Stomach smooth muscle (tissue), 2 donors: Measurements from ENCODE around the gene OR2V2.
"Not testable (repeated sequence)": the region's sequence is repeated elsewhere in the genome, so short reads cannot be mapped to it uniquely, and the experiment has no call there.

ENCODE experiments used
- H3K27ac ChIP-seq: one replicate; pipeline ENCODE4 v1.7.0; 2013; ENCODE audit warnings: mild to moderate bottlenecking, low read length, inconsistent platforms
- H3K27me3 ChIP-seq, 2 donors: one replicate each; pipeline ENCODE4 v1.7.0; 2013; ENCODE audit warnings: low read length in 2 of 2; ENCODE audit not compliant: insufficient read depth in 2 of 2, control insufficient read depth in 1 of 2
- H3K36me3 ChIP-seq, 2 donors: one replicate each; pipeline ENCODE4 v1.7.0; 2013; ENCODE audit warnings: low read length in 2 of 2; ENCODE audit not compliant: control insufficient read depth in 2 of 2, insufficient read depth in 2 of 2
- H3K4me1 ChIP-seq: one replicate; pipeline ENCODE4 v1.7.0; 2013; ENCODE audit warnings: low read length; ENCODE audit not compliant: control insufficient read depth, insufficient read depth
- H3K4me3 ChIP-seq, 2 donors: one replicate each; pipeline ENCODE4 v1.7.0; 2013; ENCODE audit warnings: low read length in 2 of 2
- H3K9ac ChIP-seq, 2 donors: one replicate each; pipeline ENCODE4 v1.7.0; 2013; ENCODE audit warnings: low read length in 2 of 2, mild to moderate bottlenecking in 1 of 2
- H3K9me3 ChIP-seq, 2 donors: one replicate each; pipeline ENCODE4 v1.7.0; 2013; ENCODE audit warnings: low read length in 2 of 2; ENCODE audit not compliant: control insufficient read depth in 2 of 2
- donor health status: healthy.
- donor health status: Pancreatic carcinoma.

The OR2V2 gene

GRCh38 chr5:181161534-181162175 lies 14.3 kb downstream of the OR2V2 start:
- H3K36me3 ChIP-seq = no peaks in the 10 kb centered on the region
- H3K9me3 ChIP-seq = no peaks in the 10 kb centered on the region
- peaks cover 9% of the 10 kb centered on the region for H3K4me1 ChIP-seq
- H3K4me3 ChIP-seq = peak overlapping the region in 1 of 2 donors; percentile 58
- H3K9ac ChIP-seq = peak overlapping the region in 1 of 2 donors; percentile 42
- H3K27ac ChIP-seq = no peak overlapping the region
- H3K27me3 ChIP-seq = peaks cover 12 to 14% of the 10 kb centered on the region in 2 donors

- H3K27me3 ChIP-seq = peaks cover 25 to 30% of the 10 kb centered on the region in 2 donors
- H3K36me3 ChIP-seq = no peaks in the 10 kb centered on the region
- H3K4me1 ChIP-seq = peaks cover 9% of the 10 kb centered on the region
- H3K4me3 ChIP-seq = no peak overlapping the region
- H3K9me3 ChIP-seq = peaks cover 0 to 3% of the 10 kb centered on the region in 2 donors
- no peak overlapping the region for H3K27ac ChIP-seq
- no peak overlapping the region for H3K9ac ChIP-seq
Observed at GRCh38 chr5:181163487-181164075, 16.2 kb downstream of the OR2V2 start.

- Histone ChIP-seq H3K36me3 (no peaks in the 10 kb centered on the region), H3K4me3 (no peak overlapping the region), H3K27ac (no peak overlapping the region), H3K4me1 (peaks cover 9% of the 10 kb centered on the region), H3K9me3 (peaks cover 0 to 3% of the 10 kb centered on the region in 2 donors), H3K27me3 (peaks cover 31 to 37% of the 10 kb centered on the region in 2 donors), H3K9ac (no peak overlapping the region)
Observed at GRCh38 chr5:181164076-181164952, 16.9 kb downstream of the OR2V2 start.

DNA sequence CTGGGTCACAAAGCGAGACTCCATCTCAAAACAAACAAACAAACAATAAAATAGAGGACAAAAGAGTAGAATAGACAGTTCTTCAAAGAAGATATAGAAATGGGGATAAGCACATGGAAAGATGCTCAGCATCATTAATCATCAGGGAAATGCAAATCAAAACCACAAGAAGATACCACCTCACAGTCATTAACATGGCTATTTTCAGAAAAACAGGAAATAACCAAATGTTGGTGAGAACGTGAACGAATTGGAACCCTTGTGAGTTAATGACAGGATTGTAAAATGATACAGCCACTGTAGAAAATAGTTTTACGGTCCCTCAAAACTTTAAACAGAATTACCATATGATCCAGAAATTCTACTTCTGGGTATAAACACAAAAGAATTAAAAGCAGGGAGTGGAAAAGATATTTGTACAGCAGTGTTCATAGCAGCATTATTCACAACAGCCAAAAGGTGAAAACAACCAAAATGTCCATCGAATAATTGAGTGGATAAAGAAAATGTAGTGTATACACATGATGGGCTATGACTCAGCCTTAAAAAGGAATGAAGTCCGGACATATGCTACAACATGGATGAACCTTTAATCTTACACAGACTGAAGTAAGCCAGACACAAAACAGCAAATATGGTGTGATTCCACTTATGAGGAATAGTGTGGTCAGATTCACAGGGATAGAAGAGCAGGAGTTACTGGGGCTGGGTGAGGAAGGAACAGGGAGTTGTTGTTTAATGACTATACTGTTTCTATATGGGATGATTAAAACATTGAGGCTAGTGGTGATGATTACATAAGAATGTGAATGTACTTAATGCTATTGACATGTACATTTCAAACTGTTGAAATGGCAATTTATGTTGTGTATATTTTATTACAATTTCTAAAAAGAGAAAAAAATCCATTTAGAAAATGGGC lies 19.7 kb downstream of the OR2V2 start:
- Histone ChIP-seq H3K9me3 (peaks cover 0 to 3% of the 10 kb centered on the region in 2 donors), H3K27me3 (peaks cover 51 to 62% of the 10 kb centered on the region in 2 donors), H3K36me3 (no peaks in the 10 kb centered on the region), H3K9ac (no peak overlapping the region), H3K27ac (no peak overlapping the region), H3K4me3 (no peak overlapping the region), H3K4me1 (no peaks in the 10 kb centered on the region)

DNA sequence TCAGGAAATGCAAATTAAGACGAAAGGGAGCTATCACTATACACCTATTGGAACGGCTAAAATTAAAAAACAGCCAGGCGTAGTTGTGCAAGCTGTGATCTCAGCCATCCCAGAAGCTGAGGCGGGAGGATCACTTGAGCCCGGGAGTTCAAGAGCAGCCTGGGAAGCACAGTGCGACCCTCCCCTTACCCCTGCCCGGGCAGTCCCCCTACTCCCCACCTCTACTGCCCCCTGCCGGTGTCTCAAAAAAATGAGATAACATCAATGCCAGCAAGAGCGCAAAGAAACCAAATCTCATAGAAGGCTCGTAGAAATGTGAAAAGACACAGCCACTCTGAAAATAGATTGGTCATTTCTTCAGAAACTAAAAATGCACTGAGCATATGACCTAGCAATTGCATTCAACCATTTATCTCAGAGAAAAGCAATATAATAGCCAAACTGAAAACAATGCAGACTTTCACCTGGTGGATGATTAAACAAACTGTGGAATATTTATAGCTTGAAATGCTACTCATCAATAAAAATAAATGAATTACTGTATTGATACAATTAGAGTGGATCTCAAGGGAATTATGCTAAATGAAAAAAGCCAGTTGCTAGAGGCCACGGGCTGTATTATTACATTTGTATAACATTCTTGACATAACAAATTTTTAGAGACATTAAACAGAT lies 20.6 kb downstream of the OR2V2 start:
- Histone ChIP-seq H3K4me1 (no peaks in the 10 kb centered on the region), H3K36me3 (no peaks in the 10 kb centered on the region), H3K9ac (no peak overlapping the region), H3K27me3 (peaks cover 59 to 69% of the 10 kb centered on the region in 2 donors), H3K4me3 (no peak overlapping the region), H3K27ac (no peak overlapping the region), H3K9me3 (peaks cover 0 to 4% of the 10 kb centered on the region in 2 donors)

- Histone ChIP-seq H3K27ac (no peak overlapping the region), H3K9me3 (peaks cover 0 to 4% of the 10 kb centered on the region in 2 donors), H3K27me3 (peaks cover 66 to 74% of the 10 kb centered on the region in 2 donors), H3K4me3 (no peak overlapping the region), H3K36me3 (no peaks in the 10 kb centered on the region), H3K4me1 (no peaks in the 10 kb centered on the region), H3K9ac (no peak overlapping the region)
Observed at GRCh38 chr5:181168595-181169118, 21.3 kb downstream of the OR2V2 start.

DNA sequence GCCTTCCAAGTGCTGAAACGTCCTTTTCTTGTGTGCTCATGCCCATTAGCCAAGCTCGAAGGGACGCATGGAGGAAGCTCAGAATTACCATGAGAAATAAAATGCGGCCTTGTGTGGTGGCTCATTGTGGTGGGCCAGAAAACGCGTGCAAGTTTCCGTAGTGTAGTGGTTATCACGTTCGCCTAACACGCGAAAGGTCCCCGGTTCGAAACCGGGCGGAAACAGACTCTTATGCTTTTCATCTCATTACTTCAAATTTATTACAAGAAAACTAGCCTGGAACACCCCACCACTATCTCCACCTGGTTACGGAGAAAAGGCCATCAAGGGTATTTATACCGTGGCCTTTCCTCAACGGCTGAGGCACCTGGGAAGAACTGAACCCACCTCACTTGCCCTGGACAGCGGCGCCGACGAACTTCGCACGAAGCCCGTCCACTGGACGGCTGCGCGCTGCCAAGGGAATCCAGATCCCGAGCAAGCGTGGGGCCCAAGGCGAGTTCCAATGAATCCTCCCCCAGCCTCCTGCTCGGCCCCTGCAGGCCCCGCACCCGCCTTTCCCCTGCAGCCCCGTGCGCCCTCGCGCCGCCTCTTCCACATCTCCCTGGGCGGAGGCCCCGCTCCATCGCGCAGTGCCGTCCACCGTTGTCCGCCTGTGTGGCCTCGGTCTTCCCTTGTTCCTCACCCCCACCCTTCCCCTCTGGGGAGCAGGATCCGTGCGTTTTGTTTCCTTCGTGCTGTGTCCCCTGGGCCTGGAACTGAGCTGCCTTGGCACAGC lies 22.3 kb downstream of the OR2V2 start:
- H3K27me3 ChIP-seq = peaks cover 71 to 79% of the 10 kb centered on the region in 2 donors
- H3K4me1 ChIP-seq, H3K4me3 ChIP-seq, H3K27ac ChIP-seq, H3K9ac ChIP-seq, H3K36me3 ChIP-seq, H3K9me3 ChIP-seq: not testable (repeated sequence)

GRCh38 chr5:181170237-181170825 lies 22.9 kb downstream of the OR2V2 start:
- H3K27me3 ChIP-seq = peaks cover 73 to 77% of the 10 kb centered on the region in 2 donors
- no peaks in the 10 kb centered on the region for H3K4me1 ChIP-seq
- no peaks in the 10 kb centered on the region for H3K36me3 ChIP-seq
- no peak overlapping the region for H3K27ac ChIP-seq
- peaks cover 0 to 4% of the 10 kb centered on the region in 2 donors for H3K9me3 ChIP-seq
- no peak overlapping the region for H3K4me3 ChIP-seq
- H3K9ac ChIP-seq = no peak overlapping the region

DNA sequence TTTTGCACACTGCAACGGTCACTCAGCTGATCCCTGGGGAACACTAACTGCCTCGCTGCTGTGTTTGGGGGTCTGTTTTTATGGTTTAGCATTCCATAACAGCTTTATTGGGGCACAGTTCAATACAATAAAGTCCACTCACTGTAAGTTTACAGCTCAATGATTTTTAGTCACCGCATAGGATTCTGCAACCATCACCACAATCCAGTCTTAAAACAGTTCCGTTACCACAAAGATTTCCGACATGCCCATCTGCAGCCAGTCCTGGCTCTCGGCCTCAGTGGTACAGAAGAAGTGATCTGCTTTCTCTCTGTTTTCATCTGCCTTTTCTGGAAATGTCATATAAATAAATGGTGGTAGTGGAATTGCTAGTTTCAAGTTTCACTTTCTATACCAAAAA lies 23.6 kb downstream of the OR2V2 start:
- Histone ChIP-seq H3K4me1 (no peaks in the 10 kb centered on the region), H3K36me3 (no peaks in the 10 kb centered on the region), H3K9ac (no peak overlapping the region), H3K27ac (no peak overlapping the region), H3K27me3 (peaks cover 68 to 72% of the 10 kb centered on the region in 2 donors), H3K9me3 (peaks cover 0 to 4% of the 10 kb centered on the region in 2 donors), H3K4me3 (no peak overlapping the region)
